GM19193 (cell line): Measurements from ENCODE around the gene RPUSD3.

Experiments
- POLR2A ChIP-seq: IDR thresholded peaks from 4 replicates; pipeline ENCODE4 v1.6.1; 2011; ENCODE audit not compliant: insufficient read depth, insufficient read length; ENCODE audit errors: extremely low read depth

RPUSD3 gene

DNA sequence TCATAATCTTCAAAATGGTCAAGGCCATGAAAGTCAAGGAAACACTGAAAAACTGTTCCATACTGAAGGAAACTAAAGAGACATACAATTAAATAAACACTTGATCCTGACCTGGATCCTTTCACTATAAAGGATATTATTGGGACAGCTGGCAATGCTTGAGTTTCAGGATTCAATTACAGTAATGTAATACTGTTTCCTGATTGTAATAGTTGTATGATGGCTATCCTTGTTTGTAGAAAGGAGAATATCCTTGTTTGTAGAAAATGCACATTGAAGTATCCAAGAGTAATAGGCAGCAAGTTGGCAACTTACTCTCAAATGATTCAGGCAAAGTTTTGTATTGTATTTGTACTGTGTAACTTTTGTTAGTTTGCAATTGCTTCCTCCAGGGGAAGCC is 31.6 kb upstream of the RPUSD3 start:
- TF ChIP-seq POLR2A = no peak

DNA sequence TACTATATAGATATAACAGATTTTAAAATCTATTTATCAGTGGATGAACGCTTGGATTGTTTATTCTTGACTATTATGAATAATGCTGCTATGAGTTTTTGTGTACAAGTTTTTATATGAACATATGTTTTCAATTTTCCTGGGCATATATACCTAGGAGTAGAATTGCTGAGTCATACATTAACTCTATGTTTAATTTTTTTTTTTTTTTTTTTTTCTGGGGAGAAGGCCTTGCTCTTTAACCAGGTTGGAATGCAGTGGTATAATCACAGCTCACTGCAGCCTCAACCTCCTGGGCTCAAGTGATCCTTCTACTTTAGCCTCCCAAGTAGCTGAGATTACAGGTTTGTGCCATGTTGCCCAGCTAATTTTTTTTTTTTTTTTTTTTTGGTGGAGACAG is 27.2 kb upstream of the RPUSD3 start:
- no peak for TF ChIP-seq POLR2A

DNA sequence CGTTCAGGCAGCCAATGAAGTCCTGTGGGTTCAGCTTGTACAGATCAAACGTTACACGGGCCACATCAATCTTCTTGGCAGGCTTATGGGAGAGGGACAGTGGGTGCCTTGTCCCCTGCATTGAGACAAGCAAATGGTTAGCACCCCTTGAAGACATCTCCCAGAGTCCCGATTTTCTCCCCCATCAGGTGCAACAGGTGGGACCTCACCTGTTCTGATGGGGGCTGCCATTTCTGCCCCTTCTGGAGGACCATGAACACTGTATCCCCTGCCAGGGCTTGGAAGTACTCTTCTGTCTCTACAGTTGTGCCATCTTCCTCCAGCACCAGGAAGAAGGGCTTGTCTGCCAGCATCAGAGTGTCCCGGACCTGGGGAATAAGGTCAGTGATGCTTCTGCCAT is 26.1 kb upstream of the RPUSD3 start:
- no peak for TF ChIP-seq POLR2A

DNA sequence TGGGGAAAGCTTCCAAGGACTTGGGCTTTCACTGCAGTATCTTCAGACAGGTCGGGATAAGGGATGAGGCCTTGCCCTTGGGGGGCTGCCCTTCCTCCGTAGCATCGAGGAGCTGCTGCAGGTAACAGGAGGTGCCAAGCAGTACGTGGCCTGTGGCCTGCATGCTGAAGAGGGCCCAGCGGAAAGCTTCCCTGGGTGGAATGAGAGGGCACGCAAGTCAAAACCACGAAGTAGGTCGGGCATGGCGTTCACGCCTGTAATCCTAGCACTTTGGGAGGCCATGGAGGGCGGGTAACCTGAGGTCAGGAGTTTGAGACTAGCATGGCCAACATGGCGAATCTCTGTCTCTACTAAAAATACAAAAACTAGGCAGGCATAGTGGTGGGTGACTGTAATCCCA is 23.3 kb upstream of the RPUSD3 start:
- TF ChIP-seq POLR2A = no peak

DNA sequence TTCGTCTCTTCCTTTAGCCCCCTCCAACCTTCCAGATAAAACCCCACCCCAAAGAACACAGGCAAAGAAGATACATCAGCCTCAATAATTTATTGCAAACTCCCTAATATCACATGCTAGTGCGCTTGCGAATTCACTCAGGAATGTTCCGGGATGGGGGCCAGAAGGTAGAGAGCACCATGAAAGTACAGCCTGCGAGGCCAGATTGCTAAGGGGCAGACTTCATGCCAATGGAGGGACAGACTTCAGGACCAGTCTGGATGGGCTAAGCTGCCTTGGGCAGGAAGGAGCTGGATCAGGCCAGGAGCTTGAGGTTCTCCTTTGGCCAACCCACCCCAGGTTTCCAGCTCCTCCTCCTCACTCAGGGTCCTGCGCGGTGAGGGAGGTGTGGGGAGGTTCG is 22.8 kb upstream of the RPUSD3 start:
- TF ChIP-seq POLR2A = no peak

DNA sequence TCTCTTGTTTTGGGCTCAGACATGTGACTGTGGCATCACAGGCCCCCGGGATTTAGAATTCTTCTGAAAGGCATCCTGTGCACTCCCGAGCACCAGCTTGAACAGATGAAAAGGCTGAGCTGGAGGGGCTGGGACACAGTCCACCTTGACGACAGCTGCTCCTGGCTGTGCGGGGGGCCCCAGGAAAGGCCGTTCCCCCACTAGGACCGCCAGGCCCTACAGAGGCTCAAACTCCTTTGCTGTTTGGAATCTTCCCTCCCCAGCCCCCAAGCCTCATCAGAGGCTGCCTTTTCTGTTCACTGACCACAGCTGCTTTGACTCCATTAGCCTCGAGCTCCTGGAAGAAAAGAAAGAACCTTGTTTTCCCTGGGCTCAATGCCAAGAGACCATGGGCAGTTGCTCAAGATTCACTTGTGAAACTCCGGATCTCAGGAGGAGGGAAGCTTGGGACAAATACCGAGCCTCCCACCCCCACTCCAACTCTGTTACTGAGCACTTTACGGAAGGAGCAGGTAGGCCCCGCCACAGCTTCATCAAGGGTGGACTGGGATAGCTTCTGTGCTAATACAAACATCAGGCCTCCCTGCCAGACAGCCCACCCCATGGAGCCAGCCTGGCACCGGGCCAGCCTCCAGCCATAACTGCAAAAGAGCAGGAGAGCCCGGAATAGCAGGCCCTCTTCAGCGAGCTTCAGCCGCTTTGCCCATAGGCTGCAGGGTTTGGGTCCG is 20.6 kb upstream of the RPUSD3 start:
- no peak for TF ChIP-seq POLR2A

DNA sequence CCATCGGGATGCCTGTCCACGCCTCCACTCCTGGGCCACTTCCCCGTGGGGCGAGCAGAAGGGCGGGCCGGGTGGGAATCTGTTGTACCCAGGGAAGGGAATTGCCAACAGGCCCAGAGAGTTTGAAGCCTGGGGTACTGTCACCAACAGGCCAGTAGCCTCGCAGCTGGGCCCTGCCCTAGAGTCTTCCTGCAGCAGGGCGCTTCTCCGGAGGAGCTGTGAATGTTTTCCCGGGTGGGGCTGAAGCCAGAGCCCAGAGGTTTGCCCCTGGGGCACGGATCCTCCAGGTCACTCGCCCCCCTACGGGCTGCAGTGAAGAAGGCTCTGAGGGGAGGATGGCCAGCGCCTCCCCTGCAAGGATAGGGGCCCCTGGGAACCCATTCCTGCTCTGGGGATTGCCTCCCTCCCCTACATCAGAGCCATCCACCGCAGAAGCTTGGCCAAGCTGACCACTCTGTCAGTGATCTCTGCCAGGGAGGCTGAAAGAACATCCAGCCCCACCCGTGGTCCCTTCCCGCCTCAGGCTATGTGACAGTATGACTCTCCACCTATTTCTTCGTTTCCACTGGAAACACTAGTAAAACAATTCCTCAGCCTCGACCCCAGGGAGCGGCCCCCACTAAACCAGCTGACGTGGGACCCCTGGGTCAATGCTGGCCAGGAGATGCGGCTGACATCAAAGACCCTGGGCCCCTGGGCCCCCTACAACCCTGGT is 19.4 kb upstream of the RPUSD3 start:
- TF ChIP-seq POLR2A = no peak

DNA sequence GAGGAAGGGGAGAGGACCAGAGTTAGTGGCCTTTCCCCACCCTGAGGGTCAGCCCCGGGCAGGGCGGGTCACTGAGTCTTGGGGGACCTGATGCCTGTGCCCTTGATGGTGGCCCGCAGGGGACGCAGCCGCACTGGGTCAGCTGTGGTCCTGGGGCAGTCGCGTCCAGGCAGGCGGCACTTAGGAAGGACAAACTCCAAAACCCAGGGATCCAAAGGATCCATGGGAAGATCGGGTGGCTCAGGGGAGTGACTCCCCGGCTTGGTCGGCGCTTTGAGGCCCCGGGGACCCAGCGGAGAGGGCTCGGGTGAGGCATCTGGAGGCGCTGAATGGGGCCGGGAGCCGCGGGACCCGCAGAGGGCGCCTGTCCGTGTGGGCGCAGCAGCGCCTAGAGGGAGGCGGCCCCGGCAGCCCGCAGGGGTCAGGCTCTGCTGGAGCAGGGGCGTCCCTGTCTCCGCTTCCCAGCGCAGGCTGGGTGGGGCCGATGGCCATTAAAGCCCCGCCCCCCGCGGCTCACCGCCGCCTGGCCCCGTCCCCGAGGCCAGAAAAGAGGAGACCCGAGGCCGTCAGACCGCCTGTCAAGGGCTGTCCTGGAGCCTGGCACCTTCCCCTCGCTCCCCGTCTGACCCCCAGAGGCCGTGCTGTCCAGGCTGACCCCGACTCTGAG is 18.7 kb upstream of the RPUSD3 start:
- no peak for TF ChIP-seq POLR2A

DNA sequence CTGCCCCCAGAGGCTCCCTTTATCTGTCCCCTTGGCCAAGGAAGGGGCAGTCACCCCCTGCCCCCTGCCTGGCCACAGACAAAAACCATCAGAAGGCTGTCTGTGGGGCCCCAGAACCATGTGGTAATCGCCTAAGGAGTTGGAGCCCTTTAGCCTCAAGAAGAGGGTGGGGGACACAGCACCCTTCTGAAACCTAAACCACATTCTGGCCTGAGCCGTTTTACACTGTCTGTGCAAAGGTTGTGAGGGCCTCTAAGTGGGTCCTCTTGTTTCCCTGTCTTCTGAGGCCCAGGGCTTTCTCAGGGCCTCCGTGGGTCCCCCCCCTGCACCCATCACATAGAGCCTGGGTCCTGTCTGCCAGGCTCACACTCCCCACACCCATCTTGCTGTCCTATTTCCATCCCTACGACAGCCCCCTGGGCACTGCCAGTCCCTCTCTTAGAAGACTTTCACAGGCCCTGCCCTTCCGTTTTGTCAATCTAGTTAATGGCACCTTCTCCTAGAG is 17.9 kb upstream of the RPUSD3 start:
- TF ChIP-seq POLR2A = no peak

DNA sequence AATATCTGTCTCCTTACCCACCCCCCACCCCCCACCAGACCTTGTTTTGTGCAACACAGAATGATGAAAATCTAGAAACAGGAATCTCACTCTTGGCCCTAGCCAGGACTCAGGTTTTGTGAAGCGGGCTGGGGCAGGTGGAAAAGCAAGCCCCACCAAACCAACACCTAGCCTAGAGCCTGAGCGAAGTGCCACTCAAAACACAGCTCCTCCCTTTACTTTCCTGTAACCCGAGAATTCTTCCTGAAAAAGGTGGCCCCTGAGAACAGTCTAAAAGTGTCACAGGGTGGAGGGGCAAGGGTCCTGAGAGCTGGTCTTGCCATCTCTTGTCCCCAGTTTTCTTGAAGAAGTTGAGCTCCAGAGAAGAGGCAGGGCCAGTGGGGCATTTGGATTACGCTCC is 17.4 kb upstream of the RPUSD3 start:
- no peak for TF ChIP-seq POLR2A

DNA sequence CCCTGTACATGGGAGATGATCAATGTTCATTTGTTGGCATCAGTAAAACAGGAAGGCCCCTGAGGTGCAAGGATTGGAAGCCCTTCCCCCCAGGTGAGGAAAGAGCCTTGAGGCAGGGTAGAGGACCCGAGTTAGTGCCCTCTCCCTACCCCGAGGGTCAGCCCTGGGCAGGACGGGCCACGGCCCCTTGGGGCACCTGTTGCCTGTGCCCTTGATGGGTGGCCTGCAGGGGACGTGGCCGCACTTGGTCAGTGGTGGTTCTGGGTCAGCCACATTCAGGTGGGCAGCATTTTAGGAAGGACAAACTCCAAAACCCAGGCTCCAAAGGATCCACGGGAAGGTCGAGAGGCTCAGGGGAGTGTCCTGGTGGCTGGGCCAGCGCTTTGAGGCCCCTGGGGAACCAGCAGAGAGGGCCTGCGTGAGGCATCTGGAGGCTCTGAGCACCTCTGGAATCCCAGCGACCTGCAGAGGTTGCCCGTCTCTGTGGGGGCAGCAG is 15.8 kb upstream of the RPUSD3 start:
- no peak for TF ChIP-seq POLR2A

DNA sequence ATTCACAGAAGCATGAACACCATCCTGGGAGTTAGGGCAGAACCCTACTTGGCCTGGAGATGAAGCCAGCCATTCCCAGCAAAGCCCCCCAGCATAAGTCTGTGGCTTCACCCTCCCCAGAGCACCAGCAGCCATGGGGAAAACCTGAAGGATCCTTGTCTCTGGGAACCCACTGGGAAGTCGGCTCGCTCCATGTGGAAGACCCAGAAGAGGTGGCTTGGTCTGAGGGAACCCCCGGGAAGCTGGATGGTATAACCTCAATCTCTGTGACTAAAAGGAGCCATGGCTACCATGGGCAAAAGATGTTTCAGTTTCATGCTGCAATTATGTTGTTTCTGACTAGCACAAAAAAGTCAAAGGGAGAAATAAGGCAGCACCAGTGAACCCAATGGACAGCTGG is 11.8 kb upstream of the RPUSD3 start:
- TF ChIP-seq POLR2A = no peak

DNA sequence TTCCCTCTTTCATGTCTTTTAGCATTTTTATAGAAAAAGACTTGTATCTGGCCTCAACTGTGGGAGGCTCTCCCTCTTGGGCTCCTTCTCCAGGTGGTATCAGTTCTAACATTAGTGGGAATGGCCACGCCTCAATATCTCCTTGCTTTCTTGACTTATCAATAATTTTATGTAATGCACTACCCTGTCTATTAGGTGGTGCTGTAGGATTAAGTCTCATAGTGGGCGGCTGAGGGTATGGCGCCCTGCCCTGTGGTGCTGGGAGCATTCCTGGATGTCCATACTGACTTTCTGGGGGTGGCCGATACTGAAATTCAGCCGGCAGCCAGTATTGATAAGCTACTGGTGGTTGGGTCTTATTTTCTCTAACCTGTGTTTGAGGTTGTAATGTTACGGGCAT is 8.7 kb upstream of the RPUSD3 start:
- no peak for TF ChIP-seq POLR2A

DNA sequence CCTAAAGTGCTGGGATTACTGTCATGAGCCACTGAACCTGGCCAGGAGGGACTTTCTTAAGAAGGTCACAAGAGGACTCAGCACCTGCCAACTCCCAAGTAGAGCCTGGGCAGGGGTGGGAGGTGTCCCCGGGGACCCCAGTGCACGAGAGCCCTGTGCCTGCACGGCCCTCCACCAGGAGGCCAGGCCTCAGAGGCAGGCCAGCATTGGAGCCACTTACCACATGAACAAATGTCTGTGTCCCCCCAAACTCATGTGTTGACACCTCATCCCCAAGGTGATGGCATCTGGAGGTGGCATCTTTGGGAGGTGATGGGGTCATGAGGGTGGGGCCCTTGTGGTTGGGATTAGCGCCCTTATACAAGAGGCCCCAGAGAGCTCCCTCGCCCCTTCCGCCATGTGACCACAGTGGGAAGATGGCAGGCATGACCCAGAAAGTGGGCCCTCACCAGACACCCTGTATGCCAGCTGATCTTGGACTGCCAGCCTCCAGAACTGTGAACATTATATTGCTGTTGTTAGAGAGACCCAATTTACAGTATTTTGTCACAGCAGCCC is 3.2 kb upstream of the RPUSD3 start:
- TF ChIP-seq POLR2A = no peak

DNA sequence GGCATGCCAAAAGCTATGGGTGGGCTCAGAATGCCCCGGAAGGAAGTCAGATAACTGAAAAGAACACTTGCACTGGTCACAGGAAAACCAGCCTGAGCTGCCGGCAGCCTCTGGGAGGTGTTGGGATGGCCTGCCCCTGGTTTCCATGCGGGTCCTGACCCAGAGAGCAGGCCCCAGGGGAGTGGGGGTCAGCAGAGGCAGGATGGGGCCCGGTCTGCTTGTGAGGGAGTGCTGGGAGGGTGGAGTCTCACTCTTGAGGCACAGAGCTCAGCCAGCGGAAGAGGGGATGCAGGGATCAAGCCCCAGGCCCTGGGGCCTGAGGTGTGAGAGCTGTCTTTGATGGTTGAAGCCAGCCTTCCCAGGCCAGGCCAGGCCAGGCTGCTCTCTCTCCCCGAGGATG is 2.4 kb upstream of the RPUSD3 start:
- no peak for TF ChIP-seq POLR2A
